ENCODE measurements around the gene EVL.
A peak's percentile ranks its signal among the peaks of the same experiment; 100 is the strongest.

EVL gene

DNA sequence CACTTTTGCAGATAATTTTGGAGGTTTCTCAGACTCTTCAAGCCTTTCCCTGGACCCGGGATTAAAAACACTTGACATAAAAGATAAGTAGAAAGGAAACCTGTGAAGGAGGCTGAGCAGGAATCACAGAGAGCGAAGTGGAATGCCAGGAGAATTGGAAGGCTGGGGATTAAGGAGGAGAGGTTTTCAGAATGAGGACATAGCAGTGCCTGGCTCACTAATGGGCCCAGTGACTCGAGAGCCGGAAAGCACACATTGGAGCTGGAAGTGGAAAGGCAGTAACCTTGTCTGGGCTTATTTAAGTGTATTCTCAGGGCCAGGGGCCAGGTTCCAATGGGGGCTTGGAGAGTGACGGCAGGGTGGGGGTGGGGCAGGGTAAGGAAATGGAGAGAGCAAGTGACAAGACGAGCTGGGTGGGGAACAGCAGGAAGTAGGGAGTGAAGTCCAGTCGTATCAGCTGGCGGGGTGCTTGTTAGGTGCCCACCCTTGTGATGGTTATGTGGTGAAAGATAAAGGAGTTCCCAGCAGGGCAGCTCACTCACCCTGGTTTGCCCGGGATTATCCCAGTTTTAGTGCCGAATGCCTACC is 13.1 kb downstream of the EVL start:
- intact Hi-C loops (cut with DNase I), result no loop called here
- peak in 1 of 42 donors; percentile 31 for DNase-seq

DNA sequence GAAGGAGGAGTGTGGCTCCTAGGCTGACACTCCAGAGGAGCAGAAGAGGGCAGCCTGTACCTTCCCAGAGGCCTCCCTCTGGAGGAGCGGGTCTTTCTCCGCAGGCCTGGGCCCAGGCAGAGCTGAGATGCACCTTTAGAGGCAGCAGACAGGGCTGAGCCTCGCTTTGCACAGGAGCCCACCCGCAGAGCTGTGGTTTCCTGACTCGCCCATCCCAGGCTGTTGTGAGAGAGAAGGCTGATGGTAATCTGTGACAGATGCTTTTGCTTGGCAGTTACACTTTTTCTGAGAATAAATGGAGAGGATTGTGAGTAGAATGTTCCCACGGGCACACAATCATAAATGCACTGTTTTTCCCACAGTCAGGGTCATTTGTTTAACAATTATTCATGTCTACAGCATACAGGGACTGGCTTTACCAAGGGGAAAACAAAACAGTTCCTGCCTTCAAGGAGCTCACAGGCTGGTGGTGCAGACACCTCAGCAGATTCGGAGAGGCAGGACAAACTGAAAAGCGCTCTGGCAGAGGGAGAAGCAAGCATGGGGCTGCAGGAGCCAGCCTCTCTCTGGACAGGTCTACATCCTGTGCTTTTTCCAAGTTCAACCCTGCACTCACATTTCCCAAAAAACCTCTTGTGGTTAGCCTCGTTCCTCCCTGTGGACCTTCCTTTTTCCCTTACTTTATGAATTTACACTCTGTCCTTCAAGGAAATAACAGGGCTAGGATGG is 13.9 kb downstream of the EVL start:
- DNase-seq, result peak in 4 of 42 donors; percentile 37 to 62 (median 40)
- intact Hi-C loops (cut with DNase I), result no loop called here

DNA sequence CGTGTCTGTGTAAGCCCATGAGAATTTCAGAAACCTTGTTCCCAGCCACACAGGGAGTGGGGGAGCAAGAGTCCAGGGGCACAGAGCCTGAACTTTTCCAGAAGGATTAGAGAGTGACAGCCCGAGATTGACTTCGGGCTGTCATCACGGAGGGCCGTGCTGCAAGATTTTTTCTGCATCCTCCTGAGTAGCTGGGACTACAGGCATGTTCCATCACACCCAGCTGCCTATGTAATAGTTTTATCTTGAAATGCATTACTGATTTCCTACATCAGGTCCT is 14.4 kb downstream of the EVL start:
- DNase-seq, result peak in 1 of 42 donors; percentile 33
- intact Hi-C loops (cut with DNase I), result no loop called here

DNA sequence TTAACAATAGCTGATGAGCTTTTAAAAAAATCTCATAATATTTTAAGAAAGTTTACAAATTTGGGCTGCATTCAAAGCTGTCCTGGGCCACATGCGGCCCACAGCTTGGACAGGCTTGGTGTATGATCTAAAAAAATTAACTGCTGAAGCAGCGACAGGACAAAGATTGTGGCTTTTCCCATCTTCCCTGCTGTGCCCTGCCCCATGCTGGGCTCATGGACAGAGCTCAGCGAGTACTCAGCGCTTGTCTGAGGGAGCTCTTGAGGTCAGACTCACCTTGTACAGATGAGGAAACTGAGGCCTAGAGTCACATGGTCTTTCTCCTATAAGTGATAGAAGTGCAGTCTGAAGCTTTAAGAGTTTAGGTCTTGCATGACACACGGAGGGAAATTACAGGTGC is 15.0 kb downstream of the EVL start:
- intact Hi-C loops (cut with DNase I), result no loop called here
- DNase-seq, result peak in 1 of 42 donors; percentile 28

DNA sequence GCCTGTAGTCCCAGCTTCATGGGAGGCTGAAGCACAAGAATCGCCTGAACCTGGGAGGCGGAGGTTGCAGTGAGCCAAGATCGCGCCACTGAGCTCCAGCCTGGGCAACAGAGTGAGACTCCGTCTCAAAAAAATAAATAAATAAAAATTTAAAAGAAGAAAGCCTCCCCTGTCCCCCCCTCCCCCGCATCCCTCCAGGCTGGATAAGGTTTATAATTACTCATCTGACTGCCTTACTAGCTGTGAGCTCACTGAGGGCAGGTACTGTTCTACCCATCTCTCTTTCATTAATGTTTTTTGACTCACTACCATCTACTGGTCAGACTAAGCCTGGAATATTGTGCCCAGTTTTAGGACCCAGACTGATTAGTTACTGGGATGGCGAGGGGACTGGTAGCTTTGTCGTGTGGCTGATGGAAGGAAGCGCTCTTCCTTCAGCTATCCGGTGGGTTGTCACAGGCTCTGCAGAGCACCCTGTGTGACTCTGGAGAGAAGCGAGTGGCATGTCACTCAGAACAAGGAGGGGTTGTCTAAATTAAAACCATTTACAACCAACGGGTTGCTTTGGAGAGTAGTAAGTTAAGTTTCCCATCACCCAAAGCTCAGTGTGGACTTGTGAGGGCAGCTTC is 16.9 kb downstream of the EVL start:
- intact Hi-C loops (cut with DNase I), result no loop called here

DNA sequence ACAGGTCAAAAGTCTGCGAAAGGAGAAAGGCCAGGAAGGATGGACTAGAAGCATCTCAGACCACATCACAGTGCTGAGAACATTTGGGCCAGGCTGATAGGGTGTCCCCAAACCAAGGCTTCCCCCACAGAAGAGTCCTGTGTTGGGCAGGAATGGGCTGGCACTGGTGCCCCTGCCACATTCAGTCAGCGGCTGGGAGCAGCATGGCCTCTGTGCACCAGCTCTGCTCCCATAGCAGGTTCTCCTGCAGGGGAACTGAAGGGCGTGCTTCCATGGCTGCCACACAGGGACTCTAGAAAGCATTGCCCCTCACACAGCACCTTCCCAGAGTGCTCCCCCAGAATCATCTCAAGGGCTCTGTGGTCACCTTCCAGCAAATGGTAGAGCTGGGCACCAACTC is 17.5 kb downstream of the EVL start:
- intact Hi-C loops (cut with DNase I), result no loop called here
- peak in 1 of 42 donors; percentile 10 for DNase-seq

More for the DNA sequence above, 16.9 kb downstream of the EVL start:
- DNase-seq, result peak in 1 of 42 donors; percentile 16

DNA sequence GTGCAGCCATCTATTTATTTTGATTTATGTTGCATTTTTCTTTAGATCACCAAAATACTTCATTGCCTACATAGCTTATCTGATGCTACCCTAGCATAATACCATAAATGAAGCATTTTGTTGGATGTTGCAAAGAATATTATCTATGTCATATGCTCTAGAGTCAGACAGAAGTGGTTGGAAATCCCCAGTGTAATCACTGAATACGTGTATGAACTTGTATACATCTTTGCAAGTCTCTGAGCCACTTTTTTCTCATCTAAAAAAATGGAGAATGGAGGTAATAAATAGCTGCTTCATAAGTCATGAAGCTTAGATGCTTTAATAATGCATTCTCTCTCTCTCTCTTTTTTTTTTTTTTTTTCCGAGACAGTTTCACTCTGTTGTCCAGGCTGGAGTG is 18.5 kb downstream of the EVL start:
- DNase-seq, result no peak
- intact Hi-C loops (cut with DNase I), result no loop called here

DNA sequence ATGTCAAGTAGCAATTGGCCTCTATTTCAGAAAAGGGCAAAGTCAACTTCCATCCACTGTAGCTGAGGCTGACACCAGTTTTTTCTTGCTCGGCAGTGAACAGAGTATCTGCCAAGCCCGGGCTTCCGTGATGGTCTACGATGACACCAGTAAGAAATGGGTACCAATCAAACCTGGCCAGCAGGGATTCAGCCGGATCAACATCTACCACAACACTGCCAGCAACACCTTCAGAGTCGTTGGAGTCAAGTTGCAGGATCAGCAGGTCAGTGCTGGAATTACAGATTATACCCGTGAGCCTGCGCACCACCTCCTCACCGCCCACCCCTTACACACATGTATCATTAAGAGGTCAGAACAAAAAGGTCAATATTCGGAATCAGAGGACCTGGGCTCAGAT is 19.4 kb downstream of the EVL start:
- intact Hi-C loops (cut with DNase I), result no loop called here
- no peak for DNase-seq

DNA sequence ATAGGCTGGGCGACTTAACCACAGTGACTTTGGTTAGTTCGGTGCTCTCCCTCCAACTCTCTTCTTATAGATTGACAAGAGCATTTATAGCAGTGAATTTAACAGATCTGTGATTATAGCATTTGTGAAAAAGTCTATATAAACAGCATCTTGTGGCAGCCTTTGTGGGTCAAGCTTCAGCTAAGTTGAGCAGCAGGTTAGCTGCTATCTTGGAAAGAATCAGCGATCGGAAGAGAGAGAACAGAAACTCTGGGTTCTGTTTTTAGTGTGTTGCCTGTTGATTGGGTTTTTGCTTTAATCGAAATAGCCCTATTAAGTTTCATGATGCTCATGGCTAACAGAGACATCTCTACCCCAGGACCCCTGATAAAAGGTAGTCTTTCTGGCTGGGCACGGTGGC is 20.2 kb downstream of the EVL start:
- no peak for DNase-seq
- intact Hi-C loops (cut with DNase I), result no loop called here

DNA sequence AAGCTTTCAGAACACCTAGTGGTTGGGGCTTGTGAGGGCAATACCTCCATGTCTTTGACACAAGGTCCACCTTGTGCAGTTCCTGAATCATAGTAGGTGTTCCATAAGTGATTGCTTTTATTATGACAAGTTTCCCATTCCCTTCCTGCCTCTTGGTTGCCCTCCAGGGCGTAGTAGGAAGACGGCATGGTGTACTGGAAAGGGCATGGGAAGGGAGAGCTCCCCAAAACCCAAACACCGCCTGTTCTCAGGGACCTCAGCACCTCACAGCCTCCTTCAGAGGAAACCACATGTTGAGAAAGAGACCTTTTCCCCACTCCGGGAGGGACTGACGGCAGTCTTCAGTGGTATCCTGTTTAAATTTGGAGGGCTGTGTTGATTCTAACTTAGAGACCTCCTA is 21.1 kb downstream of the EVL start:
- no peak for DNase-seq
- intact Hi-C loops (cut with DNase I), result no loop called here

DNA sequence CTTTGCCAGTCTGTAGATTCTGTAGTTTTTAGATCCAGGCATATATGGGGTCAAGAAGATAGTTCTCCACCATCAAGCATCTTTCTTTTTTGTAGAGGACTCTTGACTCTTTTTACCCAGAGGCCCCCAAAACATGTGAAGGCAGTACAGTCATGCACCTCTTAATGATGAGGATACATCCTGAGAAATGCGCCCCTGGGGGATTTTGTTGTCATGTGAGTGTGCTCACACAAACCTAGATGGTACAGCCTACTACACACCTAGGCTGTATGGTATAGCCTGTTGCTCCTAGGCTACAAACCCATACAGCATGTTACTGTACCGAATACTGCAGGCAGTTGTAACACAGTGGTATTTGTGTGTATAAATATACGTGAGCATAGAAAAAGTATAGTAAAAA is 23.0 kb downstream of the EVL start:
- intact Hi-C loops (cut with DNase I), result no loop called here
- DNase-seq, result no peak

DNA sequence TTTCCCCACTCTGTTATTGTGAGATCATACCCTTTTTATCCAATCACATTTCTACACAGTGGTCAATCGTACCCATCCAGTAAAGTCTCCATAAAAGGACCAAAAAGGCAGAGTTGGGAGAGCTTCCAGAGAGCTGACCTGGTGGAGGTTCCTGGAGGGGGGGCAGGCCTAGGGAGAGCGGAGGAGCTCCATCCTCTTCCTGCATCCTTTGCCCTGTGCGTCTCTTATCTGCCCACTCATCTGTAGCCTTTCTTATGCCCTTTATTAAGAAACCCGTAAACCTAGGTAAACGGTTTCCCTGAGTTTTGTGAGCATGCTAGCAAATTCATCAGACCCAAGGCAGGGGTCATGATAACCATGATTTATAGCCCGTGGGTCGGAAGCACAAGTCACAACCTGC is 26.2 kb downstream of the EVL start:
- no peak for DNase-seq
- intact Hi-C loops (cut with DNase I), result no loop called here

DNA sequence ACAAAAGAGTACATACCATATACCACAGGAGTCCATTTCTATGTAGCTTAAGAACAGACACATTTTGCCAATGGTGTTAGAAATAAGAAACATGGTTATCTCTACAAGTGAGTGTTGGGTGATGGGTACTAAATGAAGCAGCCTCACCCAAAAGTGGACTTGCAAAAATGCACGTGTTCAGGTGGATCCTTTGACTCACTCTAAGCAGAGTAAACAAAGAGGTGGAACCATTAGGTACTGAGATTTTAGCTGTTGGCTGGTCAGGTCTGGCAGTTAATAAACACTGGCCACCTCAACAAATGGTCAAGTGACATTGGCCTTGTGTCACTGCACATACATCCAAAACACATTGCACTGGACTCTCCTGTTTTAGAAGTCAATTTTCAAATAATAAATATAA is 27.6 kb downstream of the EVL start:
- intact Hi-C loops (cut with DNase I), result no loop called here

DNA sequence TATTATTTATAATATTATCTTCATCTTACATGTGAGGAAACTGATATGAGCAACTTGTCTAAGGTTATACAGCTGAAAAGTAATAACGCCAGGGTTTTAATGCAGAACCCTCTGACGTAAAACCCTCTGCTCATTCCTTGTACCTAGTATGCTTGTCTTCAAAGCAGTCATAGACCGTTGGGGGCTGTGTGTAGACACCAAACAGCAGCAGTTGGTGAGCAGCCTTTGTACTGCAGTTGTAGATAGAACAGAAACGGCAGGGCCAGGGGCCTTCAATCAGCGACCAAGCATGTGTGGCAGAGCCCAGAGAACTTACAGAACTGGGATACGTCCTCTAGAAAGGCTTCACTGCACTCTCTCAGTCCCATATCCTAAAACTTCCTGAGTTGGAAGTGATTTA is 28.1 kb downstream of the EVL start:
- DNase-seq, result no peak
- intact Hi-C loops (cut with DNase I), result no loop called here

More for the DNA sequence above, 27.6 kb downstream of the EVL start:
- no peak for DNase-seq

DNA sequence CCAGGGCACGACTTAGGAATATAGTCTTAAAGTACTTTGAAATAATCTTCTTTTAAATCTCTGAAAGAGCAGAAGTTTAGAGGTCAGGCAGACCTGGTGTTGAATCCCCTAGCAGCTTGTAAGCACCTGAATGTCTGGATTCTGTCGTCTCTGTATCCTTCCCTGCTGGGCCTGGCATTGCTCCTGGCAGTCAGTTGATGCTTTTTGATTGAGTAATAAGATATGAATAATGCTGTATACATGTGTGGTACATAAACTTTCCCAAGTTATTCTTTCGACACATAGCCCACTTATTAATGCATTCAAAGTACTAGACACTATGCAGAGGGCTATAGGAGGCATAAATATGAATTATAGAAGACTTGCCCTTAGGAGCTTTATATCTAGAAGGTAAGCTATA is 31.4 kb downstream of the EVL start:
- DNase-seq, result no peak
- intact Hi-C loops (cut with DNase I), result no loop called here

DNA sequence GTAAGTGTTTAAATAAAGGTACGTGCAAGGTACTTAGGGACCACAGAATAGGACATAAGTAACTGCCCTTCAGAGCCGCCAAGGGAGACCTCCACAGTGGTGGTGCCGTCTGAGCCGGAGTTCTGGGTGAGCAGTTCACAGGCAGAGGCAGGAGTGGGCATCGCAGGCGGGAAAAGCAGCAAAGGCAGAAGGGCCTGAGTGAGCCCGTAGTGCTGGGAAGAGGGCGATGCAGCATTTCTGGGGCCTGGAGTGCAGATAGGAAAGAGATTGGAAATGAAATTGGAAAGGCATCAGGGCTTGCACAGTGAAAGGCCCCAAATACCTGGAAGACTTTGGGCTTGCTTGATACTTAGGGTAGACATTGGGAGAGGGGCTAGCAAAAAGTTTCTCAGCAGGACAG is 32.9 kb downstream of the EVL start:
- intact Hi-C loops (cut with DNase I), result no loop called here
- peak in 1 of 42 donors; percentile 38 for DNase-seq

DNA sequence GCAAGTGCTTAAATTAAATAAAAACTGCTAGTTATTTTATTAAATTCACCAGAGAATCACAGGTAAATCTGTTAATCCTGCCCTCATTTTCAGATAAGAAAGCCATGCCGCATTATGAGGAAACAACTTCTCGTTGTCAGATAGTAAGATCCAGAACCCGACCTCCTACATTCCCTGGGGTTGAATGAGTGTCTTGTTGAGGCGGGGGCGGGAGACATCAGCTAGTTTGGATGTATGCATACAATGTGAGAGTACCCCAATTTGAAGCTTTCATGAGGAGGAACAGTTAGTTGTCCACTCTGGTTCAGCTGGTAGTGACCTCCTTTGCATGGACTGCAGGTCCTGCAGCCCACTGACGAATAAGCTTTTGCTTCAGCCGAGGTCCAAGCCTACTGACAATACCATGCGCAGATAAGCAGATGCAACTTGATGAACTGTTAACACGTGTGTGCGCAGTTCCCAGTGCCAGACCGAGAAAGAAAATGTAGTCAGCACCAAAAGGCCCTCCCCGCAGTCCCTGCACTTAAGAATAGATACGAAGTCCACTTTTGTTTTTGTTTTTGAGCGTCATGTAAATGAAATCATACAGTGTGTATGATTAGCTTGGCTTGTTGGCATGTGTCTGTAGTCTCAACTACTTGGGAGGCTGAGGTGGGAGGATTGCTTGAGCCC is 34.9 kb downstream of the EVL start:
- peak in 2 of 42 donors; percentile 21 to 32 for DNase-seq
- intact Hi-C loops (cut with DNase I), result loop anchor here (10.0 kb wide), 2 partner anchors 95 to 115 kb away; no protein-coding TSS in a partner anchor

DNA sequence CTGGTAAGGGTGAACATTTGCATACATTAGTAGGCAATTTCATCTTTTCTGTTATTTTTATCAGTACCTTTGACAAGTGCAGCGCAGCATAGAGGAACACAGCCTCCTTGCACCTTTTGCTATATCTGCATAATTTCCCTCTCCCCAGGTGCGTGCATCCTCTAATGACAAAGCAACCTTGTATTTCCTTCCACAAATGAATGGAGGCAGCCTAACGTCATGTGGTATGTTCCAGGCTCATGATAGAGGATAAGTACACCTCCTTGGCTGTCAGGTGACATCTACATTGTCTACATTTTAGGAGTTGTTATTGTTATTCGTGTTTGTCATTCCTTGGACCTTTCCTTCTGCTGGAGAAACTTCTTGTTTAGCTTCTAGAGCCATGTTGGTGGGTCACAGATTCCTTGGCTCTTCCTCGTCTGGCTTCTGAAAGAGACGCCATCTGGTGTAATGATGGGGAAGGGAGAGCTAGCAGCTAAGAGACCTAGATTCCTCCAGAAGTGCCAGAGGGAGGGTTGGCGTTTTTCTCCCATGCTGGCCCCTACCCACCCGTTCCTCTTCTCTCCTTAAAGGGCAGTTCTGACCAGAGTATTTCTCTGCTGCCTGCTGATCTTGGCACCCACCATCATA is 37.0 kb downstream of the EVL start:
- peak in 16 of 42 donors; percentile 36 to 81 (median 56) for DNase-seq
- intact Hi-C loops (cut with DNase I), result loop anchor here (10.0 kb wide), 2 partner anchors 93 to 117 kb away; no protein-coding TSS in a partner anchor

DNA sequence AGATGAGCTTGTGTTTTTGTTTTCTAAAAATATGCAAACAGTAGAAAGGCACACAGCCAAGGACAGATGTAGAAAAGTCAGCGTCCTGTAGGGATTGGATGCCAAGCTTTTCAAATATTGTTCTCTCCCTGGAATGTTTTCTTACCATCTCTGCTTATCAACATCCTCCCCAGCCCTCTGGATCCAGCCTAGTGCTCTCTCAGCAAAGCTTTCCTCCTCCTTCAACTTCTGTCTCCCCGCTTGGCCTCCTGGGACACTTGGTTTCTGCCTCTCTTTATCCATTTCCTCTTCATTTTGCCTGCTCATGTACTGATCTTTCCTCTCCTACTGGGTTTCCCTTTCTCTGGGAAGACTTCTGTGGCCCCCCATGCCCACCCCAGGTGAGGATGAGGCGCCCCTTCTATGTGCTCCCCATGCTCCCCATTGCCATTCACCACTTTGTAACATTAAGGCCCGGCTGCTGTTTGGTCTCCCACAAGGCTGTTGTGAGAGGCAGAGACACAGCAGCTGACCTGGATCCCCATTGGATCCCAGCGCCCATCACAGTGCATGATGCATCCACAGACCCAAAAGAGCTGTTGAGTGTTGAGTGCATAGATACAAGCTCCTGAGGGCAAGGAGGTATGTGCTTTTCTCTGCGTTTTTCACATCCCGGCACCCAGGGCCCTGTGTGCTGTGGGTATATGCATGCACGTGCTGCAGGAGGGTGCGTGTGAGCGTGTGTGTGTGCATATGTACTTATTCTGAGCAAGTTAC is 38.2 kb downstream of the EVL start:
- DNase-seq, result peak in 2 of 42 donors; percentile 17 to 41
- intact Hi-C loops (cut with DNase I), result loop anchor here (10.0 kb wide), 2 partner anchors 91 to 119 kb away; no protein-coding TSS in a partner anchor

Data from head of caudate nucleus (tissue), 42 donors.